HepG2 (cell line): ENCODE results near the gene SLC36A1. TPM values are rescaled to one million over a fixed set of nuclear protein-coding genes. Genes with fewer than 3 reads are reported as not detected.

ENCODE experiments used
- microRNA-seq: library from miRNA; unstranded; fragments of <30 nt; microRNA quantifications from one replicate; pipeline ENCODE4, GENCODE V29; 2020
- polyA plus RNA-seq, 8 experiments: library from polyadenylated mRNA; depleted of rRNA in 3 of 8; stranded (reverse) in 7 of 8; unstranded in 1 of 8; fragments of >200 nt; fragmentation: Illumina TruSeq in 4 of 8; extraction: Trizol in 4 of 8; gene quantifications; 2 replicates each; pipeline versions ENCODE4 v1.2.1 to v1.2.3, GENCODE V29; 2011 to 2016; ENCODE audit warnings: low read depth in 4 of 8, missing spikeins in 1 of 8, mixed read lengths in 1 of 8; ENCODE audit not compliant: insufficient read depth in 1 of 8
- small RNA-seq, 3 experiments: library from RNA; depleted of rRNA; stranded (forward); fragments of <200 nt; gene quantifications; one replicate each; pipeline ENCODE3, GENCODE V24; 2012; ENCODE audit warnings: low read depth in 2 of 3, low replicate concordance in 1 of 3; ENCODE audit not compliant: insufficient read length in 3 of 3, insufficient read depth in 2 of 3
- total RNA-seq, 5 experiments: library from RNA; depleted of rRNA; stranded (reverse); fragments of >200 nt; fragmentation: Illumina TruSeq; extraction: Trizol; gene quantifications; 2 replicates each; pipeline ENCODE4 v1.2.3, GENCODE V29; 2016; ENCODE audit warnings: low read depth in 1 of 5

Gene SLC36A1
- total and polyA plus RNA-seq, 2 of the 13 experiments (the other 11 are each of a cell fraction or from before 2014, with no cell fraction given) = 8.0 to 8.9 TPM

Small RNA genes lying within 50 kb of the gene (microRNA-seq; reads per million reads assigned to microRNA genes)
- not detected for gene MIR6499

Small RNA genes lying within 50 kb of the gene (small RNA-seq; reads per million reads assigned to genes)
- 0 reads per million in 3 experiments for gene MIR6499
- gene RNA5SP197 = 0 reads per million in 3 experiments

Other genes starting within 250 kb of the SLC36A1 start
- 45.2 and 46.3 TPM in 2 replicates for gene CCDC69, start 223.5 kb upstream of the SLC36A1 start, total RNA-seq (2016; rRNA removed; fragmentation: Illumina TruSeq; extraction: Trizol)
- 12.2 and 14.4 TPM in 2 replicates for gene CCDC69, start 223.5 kb upstream of the SLC36A1 start, polyA plus RNA-seq (2011; rRNA removed)
- gene GM2A, start 194.4 kb upstream of the SLC36A1 start, total RNA-seq (2016; rRNA removed; fragmentation: Illumina TruSeq; extraction: Trizol) = 16.6 and 29.6 TPM in 2 replicates
- 12.9 and 14.6 TPM in 2 replicates for gene GM2A, start 194.4 kb upstream of the SLC36A1 start, polyA plus RNA-seq (2011; rRNA removed)
- not detected in 2 replicates for gene SLC36A3, start 143.8 kb upstream of the SLC36A1 start, total RNA-seq (2016; rRNA removed; fragmentation: Illumina TruSeq; extraction: Trizol)
- gene SLC36A3, start 143.8 kb upstream of the SLC36A1 start, polyA plus RNA-seq (2011; rRNA removed) = not detected in 2 replicates
- not detected in 2 replicates for gene SLC36A2, start 100.0 kb upstream of the SLC36A1 start, total RNA-seq (2016; rRNA removed; fragmentation: Illumina TruSeq; extraction: Trizol)
- gene SLC36A2, start 100.0 kb upstream of the SLC36A1 start, polyA plus RNA-seq (2011; rRNA removed) = 0.03 TPM in 1 of 2 replicates, not detected in the other
- gene FAT2, start 143.7 kb downstream of the SLC36A1 start, total RNA-seq (2016; rRNA removed; fragmentation: Illumina TruSeq; extraction: Trizol) = not detected in 2 replicates
- gene FAT2, start 143.7 kb downstream of the SLC36A1 start, polyA plus RNA-seq (2011; rRNA removed) = under 0.01 TPM in 1 of 2 replicates, not detected in the other
- 75.5 and 192 TPM in 2 replicates for gene SPARC, start 239.3 kb downstream of the SLC36A1 start, total RNA-seq (2016; rRNA removed; fragmentation: Illumina TruSeq; extraction: Trizol)
- 65.0 and 76.7 TPM in 2 replicates for gene SPARC, start 239.3 kb downstream of the SLC36A1 start, polyA plus RNA-seq (2011; rRNA removed)